Fibroblast of villous mesenchyme (primary cell): ENCODE measurements around the gene SEMA3C. TPM values are rescaled to one million over a fixed set of nuclear protein-coding genes. Genes with fewer than 3 reads are reported as not detected.

Experiments used
- DNase-seq: peaks from one replicate; pipeline ENCODE4 v3.0.0-alpha.2; 2010; ENCODE audit warnings: low read depth
- H3K4me3 ChIP-seq: 2 replicates; pipeline ENCODE4 v1.5.1; 2011; ENCODE audit warnings: low read depth, mild to moderate bottlenecking, low read length
- total RNA-seq: library from RNA; depleted of rRNA; stranded (reverse); fragments of >200 nt; gene quantifications from 2 replicates; pipeline ENCODE4 v1.2.3, GENCODE V29; 2012
- TF ChIP-seq, protein P1 (sequence below): IDR thresholded peaks from 2 replicates; pipeline ENCODE4 v1.5.1; 2012; ENCODE audit warnings: low read depth, mild to moderate bottlenecking, low read length; ENCODE audit not compliant: insufficient read depth

The SEMA3C gene
- total RNA-seq, 1 donor = 136 TPM

DNA sequence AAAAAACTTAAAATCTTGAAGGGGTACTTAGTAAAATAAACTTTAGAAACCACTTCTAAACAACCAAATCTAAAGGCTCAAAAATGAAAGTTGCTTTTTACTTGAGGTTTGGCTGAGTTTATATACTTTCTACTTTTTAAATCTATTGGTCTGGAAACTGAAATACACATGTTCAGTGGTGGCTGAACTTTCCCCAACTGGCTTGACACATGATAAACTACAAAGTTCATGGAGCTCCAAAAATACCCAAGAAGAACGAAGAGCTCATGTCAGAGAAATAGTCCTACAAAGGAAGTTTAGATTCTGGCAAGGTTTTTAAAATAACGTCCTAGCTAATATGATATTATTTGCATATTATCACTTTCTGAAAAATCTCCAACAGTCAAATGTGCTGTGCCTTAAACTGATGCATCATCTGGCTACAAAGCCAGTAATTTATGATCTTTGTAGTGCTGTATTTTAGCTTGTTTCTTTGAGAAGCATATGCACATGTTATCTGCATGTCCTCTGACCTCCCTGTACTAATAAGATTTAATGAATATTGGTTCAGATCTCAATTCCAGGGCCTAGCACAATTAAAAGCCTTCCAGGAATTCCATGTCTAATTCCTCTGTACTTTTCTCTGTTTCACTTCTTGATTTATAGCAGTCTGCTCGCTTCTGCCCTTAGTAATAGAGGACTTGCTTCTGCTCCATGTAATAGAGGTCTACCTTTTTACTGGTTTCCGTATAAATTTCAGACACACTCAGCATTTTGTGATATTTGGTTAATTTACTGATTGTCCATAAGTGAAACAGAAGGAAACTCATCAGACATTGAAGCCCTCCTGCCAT is 28.2 kb downstream of the SEMA3C start:
- DNase-seq = no peak
- TF ChIP-seq, protein P1, sequence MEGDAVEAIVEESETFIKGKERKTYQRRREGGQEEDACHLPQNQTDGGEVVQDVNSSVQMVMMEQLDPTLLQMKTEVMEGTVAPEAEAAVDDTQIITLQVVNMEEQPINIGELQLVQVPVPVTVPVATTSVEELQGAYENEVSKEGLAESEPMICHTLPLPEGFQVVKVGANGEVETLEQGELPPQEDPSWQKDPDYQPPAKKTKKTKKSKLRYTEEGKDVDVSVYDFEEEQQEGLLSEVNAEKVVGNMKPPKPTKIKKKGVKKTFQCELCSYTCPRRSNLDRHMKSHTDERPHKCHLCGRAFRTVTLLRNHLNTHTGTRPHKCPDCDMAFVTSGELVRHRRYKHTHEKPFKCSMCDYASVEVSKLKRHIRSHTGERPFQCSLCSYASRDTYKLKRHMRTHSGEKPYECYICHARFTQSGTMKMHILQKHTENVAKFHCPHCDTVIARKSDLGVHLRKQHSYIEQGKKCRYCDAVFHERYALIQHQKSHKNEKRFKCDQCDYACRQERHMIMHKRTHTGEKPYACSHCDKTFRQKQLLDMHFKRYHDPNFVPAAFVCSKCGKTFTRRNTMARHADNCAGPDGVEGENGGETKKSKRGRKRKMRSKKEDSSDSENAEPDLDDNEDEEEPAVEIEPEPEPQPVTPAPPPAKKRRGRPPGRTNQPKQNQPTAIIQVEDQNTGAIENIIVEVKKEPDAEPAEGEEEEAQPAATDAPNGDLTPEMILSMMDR = no peak
- no peak overlapping the region for H3K4me3 ChIP-seq

DNA sequence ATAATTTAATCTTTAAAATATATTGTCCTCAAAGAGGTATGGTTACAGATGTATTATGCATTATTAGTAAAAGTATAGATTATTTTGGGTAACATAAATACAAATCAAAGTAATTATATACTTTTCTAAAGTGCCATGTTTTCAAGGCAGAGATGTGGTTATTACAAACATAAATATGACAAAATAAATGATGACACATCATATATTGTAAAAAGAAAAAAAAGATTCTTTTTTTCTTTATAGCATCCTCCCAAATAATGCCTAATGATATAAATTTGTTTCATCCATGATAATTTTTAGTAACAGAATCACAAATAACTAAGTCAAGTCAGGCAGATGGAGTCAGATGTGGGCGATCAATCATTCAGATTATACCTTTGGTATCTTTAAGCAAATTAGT is 29.3 kb downstream of the SEMA3C start:
- TF ChIP-seq, protein P1 = no peak
- DNase-seq = no peak
- no peak overlapping the region for H3K4me3 ChIP-seq

- H3K4me3 ChIP-seq = no peak overlapping the region
- TF ChIP-seq, protein P1 = no peak
- DNase-seq = no peak
Measured at GRCh38 chr7:80885757-80886156, 33.1 kb downstream of the SEMA3C start.

GRCh38 chr7:80884511-80885195 is 34.2 kb downstream of the SEMA3C start:
- H3K4me3 ChIP-seq = no peak overlapping the region
- TF ChIP-seq, protein P1 = no peak
- DNase-seq = peak; percentile 67

DNA sequence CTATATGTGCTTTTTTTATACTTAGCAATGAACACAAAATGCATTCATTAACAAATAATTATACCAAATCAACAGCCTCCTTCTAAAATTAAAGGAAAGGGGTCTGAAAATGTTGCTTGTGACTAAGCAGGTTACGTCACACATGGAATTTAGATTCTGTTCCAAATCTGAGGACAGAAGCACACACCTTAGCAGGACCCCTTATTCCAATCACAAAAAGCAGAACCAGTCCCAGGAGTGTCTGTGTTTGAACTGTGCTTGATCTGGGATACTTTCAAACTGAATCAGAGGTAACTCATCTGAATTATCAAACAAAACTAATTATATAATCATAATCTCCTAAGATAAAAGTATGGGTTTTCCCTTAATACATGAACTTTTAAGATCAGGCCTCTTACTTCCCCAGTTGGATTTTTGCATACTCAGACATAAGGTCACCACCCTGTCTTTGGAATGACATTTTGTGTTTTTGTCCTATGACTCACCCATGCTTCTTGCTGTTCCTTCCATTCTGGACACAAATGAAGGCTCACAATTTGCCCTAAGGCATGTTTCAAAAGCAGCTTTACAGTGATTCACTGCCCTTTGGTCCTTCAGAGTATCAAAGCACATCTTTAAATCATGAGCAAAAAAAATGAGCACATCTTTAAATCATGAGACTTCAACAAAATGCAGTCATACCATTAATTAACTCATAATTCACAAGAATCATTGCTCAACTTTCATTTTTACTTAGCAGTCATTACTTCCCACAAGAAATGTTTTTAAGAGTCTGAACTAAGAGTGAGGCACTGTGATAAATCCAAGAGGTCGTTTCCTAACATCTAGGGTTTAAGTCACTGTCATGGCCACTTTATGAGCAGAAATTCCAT is 35.5 kb downstream of the SEMA3C start:
- TF ChIP-seq, protein P1 = no peak
- DNase-seq = peak; percentile 97
- H3K4me3 ChIP-seq = no peak overlapping the region

DNA sequence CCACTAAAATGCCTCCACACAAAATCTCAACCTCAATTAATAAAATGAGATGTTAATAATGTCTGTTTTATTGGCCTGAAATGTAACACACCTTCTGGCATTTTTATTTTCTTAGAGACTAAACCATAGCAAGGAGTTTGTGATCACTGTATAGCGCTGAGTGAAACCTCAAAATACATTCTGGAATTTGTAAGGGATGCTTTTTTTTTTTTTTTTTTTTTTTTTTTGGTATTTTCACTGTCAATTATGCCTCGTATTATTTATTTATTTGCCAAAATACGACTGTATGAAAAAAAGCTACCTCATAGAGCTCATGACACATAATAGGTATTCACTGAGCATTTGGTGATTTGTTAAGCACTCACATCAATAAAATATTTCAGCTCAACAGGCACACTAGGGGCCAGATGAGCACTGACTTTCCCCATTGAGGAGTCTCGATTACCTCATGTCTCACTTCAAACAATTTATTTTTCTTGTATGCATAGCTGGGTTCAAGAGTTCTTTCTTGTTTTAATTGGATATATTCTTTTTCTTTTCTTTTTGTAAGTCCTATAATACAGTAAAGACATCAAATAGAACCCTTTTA is 36.5 kb downstream of the SEMA3C start:
- DNase-seq = no peak
- H3K4me3 ChIP-seq = no peak overlapping the region
- TF ChIP-seq, protein P1 = no peak
